ENCODE data around the gene GLIS1. TPM values are rescaled to one million over a fixed set of nuclear protein-coding genes. Genes with fewer than 3 reads are reported as not detected.

Gene GLIS1
- total and polyA plus RNA-seq, 2 of the 8 experiments (the other 6 are each of a cell fraction or from before 2014, with no cell fraction given), result 0.15 to 0.22 TPM

GRCh38 chr1:53639996-53640700 is 98.8 kb downstream of the GLIS1 start:
- CTCF ChIA-PET (ENCODE audit: partially characterized antibody), result interaction anchor here (0.5 to 1.9 kb wide), 3 partner anchors 23 to 166 kb away, joined by 3 to 7 read pairs (median 4); no protein-coding TSS in a partner anchor

More at GRCh38 chr1:53639996-53640700, 98.8 kb downstream of the GLIS1 start:
- H3K4ac ChIP-seq (replicated peaks; ENCODE audit: insufficient read length, low read depth, low read length), result no peak overlapping the region
- FAIRE-seq, result no peak
- no peaks in the 10 kb centered on the region for H3K79me1 ChIP-seq (ENCODE audit: low read depth, low read length)
- no peak overlapping the region for H2AFZ ChIP-seq (ENCODE audit: low read length)
- no peak overlapping the region for H3K9ac ChIP-seq (replicated peaks in 1 of 4; ENCODE audit: extremely low read depth in 1 of 4, low read depth in 3 of 4, low read length in 3 of 4)
- H3K56ac ChIP-seq (replicated peaks; ENCODE audit: insufficient read length, low read depth, low read length), result no peak overlapping the region
- H3K23ac ChIP-seq (ENCODE audit: insufficient read length), result no peak overlapping the region
- no peak overlapping the region for H4K91ac ChIP-seq (replicated peaks; ENCODE audit: insufficient read length, low read length)
- WGBS, 2 experiments (ENCODE audit: extremely low coverage in 1 of 2, insufficient coverage in 1 of 2, insufficient read length in 1 of 2, insufficient replicate concordance in 2 of 2, low coverage in 1 of 2, low lambda C conversion rate in 2 of 2, missing lambda C conversion rate in 1 of 2), result 84% methylated on average over 4 of the region's 4 CpGs; no CpG with 5 or more reads in 1 of the 2 experiments
- H2AK5ac ChIP-seq (ENCODE audit: low read depth, low read length), result no peak overlapping the region
- H2BK12ac ChIP-seq (ENCODE audit: low read depth, low read length), result no peak overlapping the region
- H3K27me3 ChIP-seq (replicated peaks in 1 of 4; ENCODE audit: control insufficient read depth in 3 of 4, extremely low read depth in 1 of 4, insufficient read depth in 3 of 4, low read length in 3 of 4), result no peaks in the 10 kb centered on the region; a peak in 1 of 7 replicates
- no peak overlapping the region for H2BK5ac ChIP-seq (ENCODE audit: low read depth, low read length)
- H2BK20ac ChIP-seq (ENCODE audit: low read length), result no peak overlapping the region
- H3K14ac ChIP-seq (ENCODE audit: insufficient read length), result no peak overlapping the region
- H3K27ac ChIP-seq (ENCODE audit: low read depth, low read length), result no peak overlapping the region
- no peaks in the 10 kb centered on the region for H4K20me1 ChIP-seq (replicated peaks in 1 of 2; ENCODE audit: control insufficient read depth in 1 of 2, insufficient read depth in 2 of 2, low read length in 2 of 2)
- H4K5ac ChIP-seq (ENCODE audit: insufficient read length, low read depth, low read length), result no peak overlapping the region
- no peaks in the 10 kb centered on the region for H3K23me2 ChIP-seq (ENCODE audit: low read depth, low read length)
- no peaks in the 10 kb centered on the region for H3K36me3 ChIP-seq (ENCODE audit: control insufficient read depth in 2 of 4, insufficient read depth in 4 of 4, low read length in 3 of 4)
- H2BK120ac ChIP-seq (replicated peaks; ENCODE audit: low read depth, low read length), result no peak overlapping the region
- H3K4me1 ChIP-seq (replicated peaks in 1 of 4; ENCODE audit: control insufficient read depth in 3 of 4, insufficient read depth in 4 of 4, low read length in 3 of 4), result no peaks in the 10 kb centered on the region; a peak in 1 of 7 replicates
- H3K18ac ChIP-seq (ENCODE audit: extremely low read depth, low read length), result no peak overlapping the region
- no peak for DNase-seq (ENCODE audit: low read depth in 1 of 2, low spot score in 2 of 2)
- no peaks in the 10 kb centered on the region for H3K79me2 ChIP-seq (ENCODE audit: control insufficient read depth in 1 of 2, insufficient read depth in 2 of 2, low read length in 2 of 2)
- no peak overlapping the region for H3K4me3 ChIP-seq (ENCODE audit: extremely low read depth in 1 of 4, insufficient read depth in 2 of 4, low read depth in 3 of 4, low read length in 4 of 4)
- H2BK15ac ChIP-seq (ENCODE audit: low read length), result no peak overlapping the region
- POLR2A ChIA-PET (ENCODE audit: partially characterized antibody), result no interaction called here
- no peaks in the 10 kb centered on the region for H3K9me3 ChIP-seq (ENCODE audit: insufficient read depth in 2 of 2, low read depth in 1 of 2, low read length in 1 of 2)
- no peak overlapping the region for H3K4me2 ChIP-seq (ENCODE audit: insufficient read depth in 1 of 2, low read depth in 2 of 2, low read length in 2 of 2)
- TF ChIP-seq CBX5 (IDR thresholded peaks at IDR 0.05; ENCODE audit: low read depth, low read length) (no peak), MAFK (IDR thresholded peaks at IDR 0.05; ENCODE audit: low read depth, low read length) (no peak), HDAC2 (IDR thresholded peaks at IDR 0.05; ENCODE audit: borderline replicate concordance in 1 of 2, low read depth in 2 of 2, low read length in 2 of 2) (no peak), SP1 (IDR thresholded peaks at IDR 0.05; ENCODE audit: low read depth, low read length) (no peak), GTF2F1 (IDR thresholded peaks at IDR 0.05; ENCODE audit: borderline replicate concordance, low read depth, low read length) (no peak), TAF1 (IDR thresholded peaks at IDR 0.05; ENCODE audit: low read depth, low read length) (no peak), RAD21 (IDR thresholded peaks at IDR 0.05 in 1 of 2, conservative IDR thresholded peaks at IDR 0.05 in 1 of 2; ENCODE audit: low read depth in 2 of 2, low read length in 2 of 2) (no peak), SIN3A (conservative IDR thresholded peaks at IDR 0.05 in 1 of 2, IDR thresholded peaks at IDR 0.05 in 1 of 2; ENCODE audit: low read depth in 1 of 2, low read length in 2 of 2) (no peak), BCL11A (IDR thresholded peaks at IDR 0.05; ENCODE audit: low read depth in 2 of 2, low read length in 2 of 2) (no peak), KDM4A (IDR thresholded peaks at IDR 0.05; ENCODE audit: low read depth, low read length, severe bottlenecking) (no peak), SP4 (IDR thresholded peaks at IDR 0.05; ENCODE audit: low read length) (no peak), CHD2 (IDR thresholded peaks at IDR 0.05; ENCODE audit: low read length) (no peak), TCF12 (IDR thresholded peaks at IDR 0.05; ENCODE audit: low read depth, low read length) (no peak)
- H4K8ac ChIP-seq (ENCODE audit: extremely low read depth, insufficient read depth, low read length), result no peak overlapping the region

Data from H1 (cell line).